Glutamatergic neuron (in vitro differentiated cells): Measurements from ENCODE around the gene OXSM. TPM values are rescaled to one million over a fixed set of nuclear protein-coding genes. Genes with fewer than 3 reads are reported as not detected.

Experiments used
- DNase-seq: peaks from one replicate; pipeline ENCODE4 v3.0.0; 2022
- H3K27ac Mint-ChIP-seq: one replicate; pipeline ENCODE4 v1.8.0; 2020; ENCODE audit warnings: mild to moderate bottlenecking, mixed read lengths, inconsistent platforms; ENCODE audit not compliant: unreplicated experiment
- H3K27me3 Mint-ChIP-seq: one replicate; pipeline ENCODE4 v1.8.0; 2020; ENCODE audit warnings: mild to moderate bottlenecking, moderate library complexity, mixed read lengths, inconsistent platforms; ENCODE audit not compliant: unreplicated experiment
- H3K36me3 Mint-ChIP-seq: one replicate; pipeline ENCODE4 v1.8.0; 2020; ENCODE audit warnings: mild to moderate bottlenecking, mixed read lengths, inconsistent platforms; ENCODE audit not compliant: unreplicated experiment
- H3K4me1 Mint-ChIP-seq: one replicate; pipeline ENCODE4 v1.8.0; 2020; ENCODE audit warnings: mild to moderate bottlenecking, low read depth, mixed read lengths, inconsistent platforms; ENCODE audit not compliant: unreplicated experiment
- H3K4me3 Mint-ChIP-seq: one replicate; pipeline ENCODE4 v1.8.0; 2020; ENCODE audit warnings: mild to moderate bottlenecking, mixed read lengths, inconsistent platforms; ENCODE audit not compliant: unreplicated experiment
- H3K9me3 Mint-ChIP-seq: one replicate; pipeline ENCODE4 v1.8.0; 2020; ENCODE audit warnings: mild to moderate bottlenecking, moderate library complexity, mixed read lengths, inconsistent platforms; ENCODE audit not compliant: unreplicated experiment
- long read RNA-seq: library from polyadenylated mRNA; unstranded; transcript quantifications from one replicate; pipeline ENCODE4 v2.0.0, GENCODE V29; 2020; ENCODE audit not compliant: unreplicated experiment
- total RNA-seq: library from RNA; stranded (reverse); fragmentation: NEBNext Ultra II Directional; extraction: Animal tissue kit (Norgen Biotek cat#: 25700); gene quantifications from one replicate; pipeline ENCODE4 v1.2.1, GENCODE V29; 2021; ENCODE audit not compliant: unreplicated experiment
- TF ChIP-seq, protein P1 (sequence below): fragments of 200-600 bp; sonication (generic); IDR thresholded peaks from one replicate; pipeline ENCODE4 v1.5.0; 2021; ENCODE audit not compliant: partially characterized antibody, unreplicated experiment

Gene OXSM
- total RNA-seq = 9.3 TPM
- long read RNA-seq, transcript OXSM-201 (3 exons, 1,519 nt) = major isoform, 10 of 14 reads
- long read RNA-seq, partial matches to known transcripts = 1 of 14 reads
- long read RNA-seq, other reads (novel, unspliced or antisense) = 3 of 14 reads

DNA sequence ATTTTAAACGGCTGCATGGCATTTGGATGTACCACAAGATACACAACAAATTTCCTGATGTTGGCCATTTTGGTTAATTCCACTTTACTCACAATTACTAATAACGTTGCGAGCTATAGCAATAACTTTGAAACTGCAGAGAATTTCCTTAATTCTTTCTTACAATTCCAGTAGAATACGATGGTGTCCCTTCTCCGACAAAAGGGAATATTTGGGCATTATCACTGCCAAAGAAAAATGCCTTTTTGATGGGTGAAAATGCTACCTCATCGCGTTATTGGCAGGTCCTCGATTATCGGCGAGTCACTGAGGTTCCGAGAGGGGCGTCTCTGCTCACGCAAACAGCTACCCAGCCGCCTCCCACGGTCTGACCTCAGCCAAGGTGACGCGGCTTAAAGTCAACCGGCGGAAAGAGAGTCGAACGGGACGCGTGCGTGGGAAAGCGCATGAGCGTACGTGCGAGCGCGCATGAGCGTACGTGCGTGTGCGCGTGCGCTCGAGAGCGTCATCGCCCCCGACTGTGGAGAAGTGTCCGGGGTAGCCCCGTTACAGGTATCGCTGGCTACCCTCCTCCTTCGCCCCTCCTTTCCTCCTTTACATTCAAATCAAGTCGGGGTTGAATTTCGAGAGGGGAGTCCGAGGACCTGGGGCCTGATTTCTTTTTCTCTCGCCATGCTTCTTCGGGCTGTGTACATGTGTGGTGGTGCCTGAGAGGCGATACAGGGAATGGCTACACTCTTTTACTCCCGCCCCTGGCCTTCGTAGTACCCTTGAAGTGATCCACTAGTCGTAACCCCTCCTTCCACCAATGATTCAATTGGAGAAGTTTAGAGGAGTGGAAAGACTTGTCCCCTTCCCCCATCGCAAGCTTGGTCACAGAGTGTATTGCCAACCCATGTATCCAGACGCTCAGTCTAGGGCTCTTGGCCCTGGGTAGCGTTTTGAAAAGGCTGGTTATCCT, at the start of gene OXSM:
TSS of gene OXSM (plus strand) at position 495 of the 961 bp plus-strand sequence. CDS start 931 bp downstream, outside the sequence.
- no peaks in the 10 kb centered on the region for H3K36me3 Mint-ChIP-seq
- peaks cover 2% of the 10 kb centered on the region for H3K27me3 Mint-ChIP-seq
- TF ChIP-seq, protein P1, sequence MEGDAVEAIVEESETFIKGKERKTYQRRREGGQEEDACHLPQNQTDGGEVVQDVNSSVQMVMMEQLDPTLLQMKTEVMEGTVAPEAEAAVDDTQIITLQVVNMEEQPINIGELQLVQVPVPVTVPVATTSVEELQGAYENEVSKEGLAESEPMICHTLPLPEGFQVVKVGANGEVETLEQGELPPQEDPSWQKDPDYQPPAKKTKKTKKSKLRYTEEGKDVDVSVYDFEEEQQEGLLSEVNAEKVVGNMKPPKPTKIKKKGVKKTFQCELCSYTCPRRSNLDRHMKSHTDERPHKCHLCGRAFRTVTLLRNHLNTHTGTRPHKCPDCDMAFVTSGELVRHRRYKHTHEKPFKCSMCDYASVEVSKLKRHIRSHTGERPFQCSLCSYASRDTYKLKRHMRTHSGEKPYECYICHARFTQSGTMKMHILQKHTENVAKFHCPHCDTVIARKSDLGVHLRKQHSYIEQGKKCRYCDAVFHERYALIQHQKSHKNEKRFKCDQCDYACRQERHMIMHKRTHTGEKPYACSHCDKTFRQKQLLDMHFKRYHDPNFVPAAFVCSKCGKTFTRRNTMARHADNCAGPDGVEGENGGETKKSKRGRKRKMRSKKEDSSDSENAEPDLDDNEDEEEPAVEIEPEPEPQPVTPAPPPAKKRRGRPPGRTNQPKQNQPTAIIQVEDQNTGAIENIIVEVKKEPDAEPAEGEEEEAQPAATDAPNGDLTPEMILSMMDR = no peak
- peak within 1 kb of the TSS; percentile 43 for H3K27ac Mint-ChIP-seq
- peak within 1 kb of the TSS; percentile 97 for H3K4me3 Mint-ChIP-seq
- DNase-seq = peak; percentile 78
- H3K9me3 Mint-ChIP-seq = no peaks in the 10 kb centered on the region
- peaks cover 9% of the 10 kb centered on the region for H3K4me1 Mint-ChIP-seq

DNA sequence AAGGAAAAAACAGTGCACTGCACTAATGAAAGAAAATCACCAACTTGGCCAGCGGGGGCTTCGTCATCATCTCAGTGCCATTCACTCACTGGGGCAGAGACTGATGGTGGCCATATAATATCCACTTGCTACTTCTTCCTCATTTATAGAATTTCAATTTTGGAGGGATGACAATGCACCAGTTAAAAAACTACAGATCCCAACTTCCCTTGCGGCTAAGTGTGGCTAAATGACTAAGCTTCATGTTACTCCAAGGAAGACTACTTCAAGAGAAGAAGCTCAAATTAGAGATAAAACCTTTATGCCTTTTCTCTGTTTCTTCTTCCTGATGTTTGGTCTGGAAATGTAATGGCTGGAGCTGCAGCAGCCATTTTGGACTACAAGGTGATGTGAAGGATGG, 45.4 kb upstream of the OXSM start:
- Mint-ChIP-seq H3K27me3 (peaks cover 2% of the 10 kb centered on the region), H3K36me3 (no peaks in the 10 kb centered on the region), H3K27ac (no peak overlapping the region), H3K4me1 (peaks cover 12% of the 10 kb centered on the region), H3K4me3 (no peak overlapping the region), H3K9me3 (no peaks in the 10 kb centered on the region)
- DNase-seq = no peak
- TF ChIP-seq, protein P1 = no peak

DNA sequence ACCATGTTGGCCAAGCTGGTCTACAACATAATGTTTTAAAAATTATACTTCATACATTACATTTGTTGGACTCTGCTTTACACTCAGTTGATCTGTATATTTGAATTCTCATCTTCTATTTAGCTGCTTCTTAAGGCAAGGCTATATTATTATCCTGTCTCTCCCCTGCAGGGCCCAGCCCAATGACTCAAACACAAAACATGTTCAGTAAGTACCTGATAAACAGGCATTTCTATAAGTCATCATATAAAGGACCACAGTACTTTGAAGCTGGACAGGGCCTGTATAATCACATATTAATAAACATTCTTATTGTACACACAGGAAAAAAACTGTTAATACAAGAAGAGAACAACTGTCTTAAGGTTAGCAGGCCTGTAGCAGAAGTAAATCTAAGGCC, 42.9 kb upstream of the OXSM start:
- no peak for DNase-seq
- TF ChIP-seq, protein P1 = no peak
- Mint-ChIP-seq H3K9me3 (peaks cover 7% of the 10 kb centered on the region), H3K4me1 (peaks cover 28% of the 10 kb centered on the region), H3K4me3 (no peak overlapping the region), H3K27me3 (peaks cover 2% of the 10 kb centered on the region), H3K36me3 (peaks cover 6% of the 10 kb centered on the region), H3K27ac (no peak overlapping the region)

DNA sequence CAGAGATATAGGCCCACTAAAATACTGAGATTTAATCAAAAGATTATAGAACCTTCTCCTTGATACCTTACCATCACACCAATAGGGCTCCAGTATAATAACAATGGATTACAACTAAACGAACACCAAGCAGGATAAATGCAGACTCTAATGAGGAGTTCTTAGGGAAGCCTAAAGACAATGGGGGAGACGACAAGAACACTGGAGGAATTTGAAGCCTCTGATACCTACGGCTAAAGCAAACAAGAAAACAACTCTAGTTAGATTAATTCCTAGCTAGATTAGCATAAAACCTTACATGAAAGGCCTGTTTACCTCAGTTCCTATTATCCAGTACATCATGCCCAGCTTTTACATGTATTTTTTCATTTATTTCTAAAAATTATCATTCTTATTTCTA, 41.7 kb upstream of the OXSM start:
- peaks cover 7% of the 10 kb centered on the region for H3K9me3 Mint-ChIP-seq
- H3K27ac Mint-ChIP-seq = peak overlapping the region; percentile 31
- H3K4me3 Mint-ChIP-seq = no peak overlapping the region
- peaks cover 28% of the 10 kb centered on the region for H3K4me1 Mint-ChIP-seq
- peaks cover 2% of the 10 kb centered on the region for H3K27me3 Mint-ChIP-seq
- H3K36me3 Mint-ChIP-seq = peaks cover 6% of the 10 kb centered on the region
- TF ChIP-seq, protein P1 = no peak
- no peak for DNase-seq
